Stimulated activated naive CD8-positive, alpha-beta T cell treated with anti-CD3 and anti-CD28 coated beads, Interleukin-15, amount 100 ng/mL, for 72 hours (primary cell): ENCODE results near the gene TMED10.

Source experiments
- ATAC-seq: fragments of 150-1000 bp; cut with Tn5 transposase; 2 replicates; pipeline ENCODE4 v1.10.0; 2021; ENCODE audit warnings: mild to moderate bottlenecking, moderate library complexity
- DNase-seq, 2 donors: peaks; one replicate each; pipeline ENCODE4 v3.0.0; 2021 to 2022
- H3K27ac Mint-ChIP-seq, 2 donors: one replicate each; pipeline ENCODE4 v1.8.0; 2022; ENCODE audit warnings: mild to moderate bottlenecking in 2 of 2, mixed read lengths in 2 of 2, moderate library complexity in 2 of 2
- H3K27me3 Mint-ChIP-seq: one replicate; pipeline ENCODE4 v1.8.0; 2022; ENCODE audit warnings: mixed read lengths
- H3K4me1 Mint-ChIP-seq: one replicate; pipeline ENCODE4 v1.8.0; 2022; ENCODE audit warnings: mild to moderate bottlenecking, mixed read lengths
- H3K4me3 Mint-ChIP-seq, 2 donors: one replicate each; pipeline ENCODE4 v1.8.0; 2022; ENCODE audit warnings: mild to moderate bottlenecking in 2 of 2, mixed read lengths in 2 of 2, moderate library complexity in 1 of 2
- H3K9me3 Mint-ChIP-seq, 2 donors: one replicate each; pipeline ENCODE4 v1.8.0; 2022; ENCODE audit warnings: mixed read lengths in 2 of 2

The TMED10 gene

GRCh38 chr14:75098212-75098611, 78.2 kb downstream of the TMED10 start:
- Mint-ChIP-seq H3K27me3 (no peaks in the 10 kb centered on the region), H3K4me3 (no peak overlapping the region), H3K4me1 (no peaks in the 10 kb centered on the region), H3K27ac (no peak overlapping the region), H3K9me3 (no peaks in the 10 kb centered on the region)
- DNase-seq (no peak), ATAC-seq (no peak)

GRCh38 chr14:75096959-75097358, 79.5 kb downstream of the TMED10 start:
- H3K4me3 Mint-ChIP-seq: no peak overlapping the region
- H3K9me3 Mint-ChIP-seq: no peaks in the 10 kb centered on the region
- no peak for ATAC-seq
- H3K4me1 Mint-ChIP-seq: no peaks in the 10 kb centered on the region
- H3K27ac Mint-ChIP-seq: no peak overlapping the region
- H3K27me3 Mint-ChIP-seq: no peaks in the 10 kb centered on the region
- DNase-seq: no peak

GRCh38 chr14:75095690-75096089, 80.7 kb downstream of the TMED10 start:
- no peaks in the 10 kb centered on the region for H3K4me1 Mint-ChIP-seq
- DNase-seq (no peak), ATAC-seq (no peak)
- no peak overlapping the region for H3K4me3 Mint-ChIP-seq
- H3K9me3 Mint-ChIP-seq: no peaks in the 10 kb centered on the region
- no peaks in the 10 kb centered on the region for H3K27me3 Mint-ChIP-seq
- H3K27ac Mint-ChIP-seq: no peak overlapping the region

- no peak for DNase-seq
- H3K27me3 Mint-ChIP-seq: no peaks in the 10 kb centered on the region
- H3K27ac Mint-ChIP-seq: no peak overlapping the region
- no peak overlapping the region for H3K4me3 Mint-ChIP-seq
- H3K9me3 Mint-ChIP-seq: no peaks in the 10 kb centered on the region
- no peak for ATAC-seq
- H3K4me1 Mint-ChIP-seq: no peaks in the 10 kb centered on the region
These were observed 81.5 kb downstream of the TMED10 start for GRCh38 chr14:75094896-75095295.

- ATAC-seq: no peak
- Mint-ChIP-seq H3K9me3 (no peaks in the 10 kb centered on the region), H3K27me3 (no peaks in the 10 kb centered on the region), H3K27ac (no peak overlapping the region), H3K4me3 (no peak overlapping the region), H3K4me1 (no peaks in the 10 kb centered on the region)
- no peak for DNase-seq
These were observed 83.7 kb downstream of the TMED10 start for GRCh38 chr14:75092698-75093097.

GRCh38 chr14:75091251-75091650, 85.2 kb downstream of the TMED10 start:
- H3K27me3 Mint-ChIP-seq: no peaks in the 10 kb centered on the region
- no peak overlapping the region for H3K27ac Mint-ChIP-seq
- H3K4me1 Mint-ChIP-seq: no peaks in the 10 kb centered on the region
- H3K9me3 Mint-ChIP-seq: no peaks in the 10 kb centered on the region
- no peak for ATAC-seq
- no peak for DNase-seq
- no peak overlapping the region for H3K4me3 Mint-ChIP-seq

- DNase-seq: no peak
These were observed 86.1 kb downstream of the TMED10 start for GRCh38 chr14:75090353-75090752.

GRCh38 chr14:75088566-75089373, 87.6 kb downstream of the TMED10 start:
- Mint-ChIP-seq H3K4me1 (peaks cover 3% of the 10 kb centered on the region), H3K27me3 (no peaks in the 10 kb centered on the region), H3K27ac (peak overlapping the region in 1 of 2 donors; percentile 63), H3K9me3 (no peaks in the 10 kb centered on the region), H3K4me3 (no peak overlapping the region)
- ATAC-seq (peak; percentile 56), DNase-seq (peak; percentile 12 to 19)

More at GRCh38 chr14:75090353-75090752, 86.1 kb downstream of the TMED10 start:
- Mint-ChIP-seq H3K4me3 (no peak overlapping the region), H3K27ac (no peak overlapping the region), H3K27me3 (no peaks in the 10 kb centered on the region), H3K4me1 (no peaks in the 10 kb centered on the region), H3K9me3 (no peaks in the 10 kb centered on the region)
- no peak for ATAC-seq

GRCh38 chr14:75088153-75088552, 88.3 kb downstream of the TMED10 start:
- no peak overlapping the region for H3K27ac Mint-ChIP-seq
- H3K27me3 Mint-ChIP-seq: no peaks in the 10 kb centered on the region
- H3K9me3 Mint-ChIP-seq: no peaks in the 10 kb centered on the region
- peaks cover 6% of the 10 kb centered on the region for H3K4me1 Mint-ChIP-seq
- ATAC-seq (no peak), DNase-seq (no peak)
- no peak overlapping the region for H3K4me3 Mint-ChIP-seq

- Mint-ChIP-seq H3K4me3 (no peak overlapping the region), H3K27me3 (no peaks in the 10 kb centered on the region), H3K9me3 (no peaks in the 10 kb centered on the region), H3K27ac (no peak overlapping the region), H3K4me1 (peaks cover 6% of the 10 kb centered on the region)
- DNase-seq (no peak), ATAC-seq (no peak)
These were observed 91.9 kb downstream of the TMED10 start for GRCh38 chr14:75084513-75084912.

- peaks cover 6% of the 10 kb centered on the region for H3K4me1 Mint-ChIP-seq
- DNase-seq (no peak), ATAC-seq (no peak)
- H3K27me3 Mint-ChIP-seq: no peaks in the 10 kb centered on the region
- H3K9me3 Mint-ChIP-seq: no peaks in the 10 kb centered on the region
- H3K27ac Mint-ChIP-seq: peak overlapping the region in 1 of 2 donors; percentile 6
- H3K4me3 Mint-ChIP-seq: no peak overlapping the region
These were observed 93.1 kb downstream of the TMED10 start for GRCh38 chr14:75083271-75083670.

GRCh38 chr14:75081660-75082229, 94.7 kb downstream of the TMED10 start:
- no peak for ATAC-seq
- H3K27ac Mint-ChIP-seq: no peak overlapping the region
- no peak overlapping the region for H3K4me3 Mint-ChIP-seq
- peaks cover 6% of the 10 kb centered on the region for H3K4me1 Mint-ChIP-seq
- no peaks in the 10 kb centered on the region for H3K27me3 Mint-ChIP-seq
- no peak for DNase-seq
- no peaks in the 10 kb centered on the region for H3K9me3 Mint-ChIP-seq
